RWPE1 (cell line): ENCODE measurements around the gene SLC44A1.

Source experiments
- CTCF ChIA-PET: fragments of 350-600 bp; sonication (Branson Sonifier 250); formaldehyde crosslinking; extraction: SDS; loops from one replicate; lab custom pipeline; 2021; lab: Yijun Ruan, JAX
- POLR2A ChIA-PET: fragments of 400-600 bp; formaldehyde crosslinking; extraction: SDS; loops from one replicate; lab custom pipeline; 2020; ENCODE audit warnings: antibody characterized with exemption; ENCODE audit not compliant: low non-redundant PET; lab: Yijun Ruan, JAX
- DNase-seq: peaks from one replicate; pipeline ENCODE4 v3.0.0; 2012; ENCODE audit warnings: low spot score
- H3K27ac ChIP-seq: fragments of 450-650 bp; 2 replicates; pipeline ENCODE4 v1.5.1; 2017
- CTCF ChIP-seq: fragments of 450-650 bp; conservative IDR thresholded peaks from 2 replicates; pipeline ENCODE4 v1.5.1; 2017; ENCODE audit warnings: low read depth, mild to moderate bottlenecking

The SLC44A1 gene

GRCh38 chr9:105473221-105473620 lies 228.8 kb downstream of the SLC44A1 start:
- DNase-seq, result no peak
- no peak overlapping the region for H3K27ac ChIP-seq
- TF ChIP-seq CTCF, result no peak
- CTCF ChIA-PET, result no interaction called here
- POLR2A ChIA-PET, result no interaction called here

GRCh38 chr9:105475302-105475701 lies 230.9 kb downstream of the SLC44A1 start:
- TF ChIP-seq CTCF, result peak; percentile 25
- no peak for DNase-seq
- no peak overlapping the region for H3K27ac ChIP-seq
- POLR2A ChIA-PET, result no interaction called here
- CTCF ChIA-PET, result interaction anchor here (0.5 to 1.0 kb wide), 5 partner anchors 14 to 294 kb away, joined by 3 to 4 read pairs (median 3); no protein-coding TSS in a partner anchor

GRCh38 chr9:105479846-105480245 lies 235.4 kb downstream of the SLC44A1 start:
- POLR2A ChIA-PET, result no interaction called here
- CTCF ChIA-PET, result no interaction called here
- TF ChIP-seq CTCF, result no peak
- no peak for DNase-seq
- H3K27ac ChIP-seq, result no peak overlapping the region

GRCh38 chr9:105483618-105484017 lies 239.2 kb downstream of the SLC44A1 start:
- TF ChIP-seq CTCF, result no peak
- DNase-seq, result no peak
- ChIA-PET CTCF (interaction anchor here (0.5 to 0.6 kb wide), 2 partner anchors 153 to 1385 kb away, joined by 3 read pairs; no protein-coding TSS in a partner anchor), POLR2A (no interaction called here)
- no peak overlapping the region for H3K27ac ChIP-seq

- no peak for DNase-seq
- H3K27ac ChIP-seq, result no peak overlapping the region
- ChIA-PET POLR2A (no interaction called here), CTCF (interaction anchor here (0.5 to 0.7 kb wide), 2 partner anchors 8 to 1385 kb away, joined by 3 read pairs; no protein-coding TSS in a partner anchor)
- no peak for TF ChIP-seq CTCF
Observed at GRCh38 chr9:105484226-105484625, 239.8 kb downstream of the SLC44A1 start.

GRCh38 chr9:105485131-105485530 lies 240.7 kb downstream of the SLC44A1 start:
- ChIA-PET CTCF (no interaction called here), POLR2A (interaction anchor here (0.5 kb wide), 1 partner anchor 505 kb away, joined by 3 read pairs; no protein-coding TSS in a partner anchor)
- no peak for DNase-seq
- no peak overlapping the region for H3K27ac ChIP-seq
- TF ChIP-seq CTCF, result no peak
